ENCODE measurements around the gene MTMR6. TPM values are rescaled to one million over a fixed set of nuclear protein-coding genes. Genes with fewer than 3 reads are reported as not detected.

MTMR6 gene
- polyA plus RNA-seq, 1 donor from 2014 or later: 45.4 TPM

DNA sequence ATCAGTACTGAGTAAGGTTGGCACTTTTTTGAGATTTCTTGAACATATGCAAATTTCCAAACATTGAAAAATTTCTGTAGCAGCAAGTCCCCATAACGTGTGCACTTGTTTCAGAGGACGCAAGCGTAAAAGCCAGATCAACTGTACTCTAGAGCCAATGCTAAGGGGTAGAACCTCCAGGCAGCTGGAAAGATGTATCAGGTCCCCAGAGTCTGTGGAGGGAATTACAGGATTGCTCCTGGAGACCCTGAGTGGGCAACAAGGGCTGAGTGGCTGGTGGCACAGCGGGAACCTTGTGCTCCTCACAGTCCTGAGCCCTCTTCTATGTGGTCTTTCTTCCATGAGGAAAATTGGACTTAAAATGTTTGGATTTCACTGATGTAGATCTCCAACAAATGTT is 61.3 kb downstream of the MTMR6 start:
- Histone ChIP-seq H4K20me1 (ENCODE audit: insufficient read depth) (no peaks in the 10 kb centered on the region), H3K4me2 (ENCODE audit: low read length) (no peak overlapping the region), H3K27me3 (ENCODE audit: insufficient read depth, low read depth, low read length) (no peaks in the 10 kb centered on the region), H3F3A (ENCODE audit: insufficient read depth, low read length, poor library complexity, severe bottlenecking) (no peaks in the 10 kb centered on the region), H3K9me2 (ENCODE audit: insufficient read depth, low read length) (no peaks in the 10 kb centered on the region), H3K9me3 (ENCODE audit: low read length) (no peaks in the 10 kb centered on the region), H3K4me3 (ENCODE audit: low read length) (no peak overlapping the region), H3K27ac (ENCODE audit: low read length) (no peak overlapping the region), H3K36me3 (ENCODE audit: insufficient read depth, low read length) (no peaks in the 10 kb centered on the region), H3K79me2 (replicated peaks; ENCODE audit: insufficient read depth, low read length) (no peaks in the 10 kb centered on the region), H2AFZ (ENCODE audit: low read depth, low read length) (no peak overlapping the region), H3K9ac (ENCODE audit: low read length) (no peak overlapping the region)
- TF ChIP-seq, protein P1, sequence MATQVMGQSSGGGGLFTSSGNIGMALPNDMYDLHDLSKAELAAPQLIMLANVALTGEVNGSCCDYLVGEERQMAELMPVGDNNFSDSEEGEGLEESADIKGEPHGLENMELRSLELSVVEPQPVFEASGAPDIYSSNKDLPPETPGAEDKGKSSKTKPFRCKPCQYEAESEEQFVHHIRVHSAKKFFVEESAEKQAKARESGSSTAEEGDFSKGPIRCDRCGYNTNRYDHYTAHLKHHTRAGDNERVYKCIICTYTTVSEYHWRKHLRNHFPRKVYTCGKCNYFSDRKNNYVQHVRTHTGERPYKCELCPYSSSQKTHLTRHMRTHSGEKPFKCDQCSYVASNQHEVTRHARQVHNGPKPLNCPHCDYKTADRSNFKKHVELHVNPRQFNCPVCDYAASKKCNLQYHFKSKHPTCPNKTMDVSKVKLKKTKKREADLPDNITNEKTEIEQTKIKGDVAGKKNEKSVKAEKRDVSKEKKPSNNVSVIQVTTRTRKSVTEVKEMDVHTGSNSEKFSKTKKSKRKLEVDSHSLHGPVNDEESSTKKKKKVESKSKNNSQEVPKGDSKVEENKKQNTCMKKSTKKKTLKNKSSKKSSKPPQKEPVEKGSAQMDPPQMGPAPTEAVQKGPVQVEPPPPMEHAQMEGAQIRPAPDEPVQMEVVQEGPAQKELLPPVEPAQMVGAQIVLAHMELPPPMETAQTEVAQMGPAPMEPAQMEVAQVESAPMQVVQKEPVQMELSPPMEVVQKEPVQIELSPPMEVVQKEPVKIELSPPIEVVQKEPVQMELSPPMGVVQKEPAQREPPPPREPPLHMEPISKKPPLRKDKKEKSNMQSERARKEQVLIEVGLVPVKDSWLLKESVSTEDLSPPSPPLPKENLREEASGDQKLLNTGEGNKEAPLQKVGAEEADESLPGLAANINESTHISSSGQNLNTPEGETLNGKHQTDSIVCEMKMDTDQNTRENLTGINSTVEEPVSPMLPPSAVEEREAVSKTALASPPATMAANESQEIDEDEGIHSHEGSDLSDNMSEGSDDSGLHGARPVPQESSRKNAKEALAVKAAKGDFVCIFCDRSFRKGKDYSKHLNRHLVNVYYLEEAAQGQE (IDR thresholded peaks at IDR 0.05; ENCODE audit: borderline replicate concordance): no peak
- TF ChIP-seq, protein P2, sequence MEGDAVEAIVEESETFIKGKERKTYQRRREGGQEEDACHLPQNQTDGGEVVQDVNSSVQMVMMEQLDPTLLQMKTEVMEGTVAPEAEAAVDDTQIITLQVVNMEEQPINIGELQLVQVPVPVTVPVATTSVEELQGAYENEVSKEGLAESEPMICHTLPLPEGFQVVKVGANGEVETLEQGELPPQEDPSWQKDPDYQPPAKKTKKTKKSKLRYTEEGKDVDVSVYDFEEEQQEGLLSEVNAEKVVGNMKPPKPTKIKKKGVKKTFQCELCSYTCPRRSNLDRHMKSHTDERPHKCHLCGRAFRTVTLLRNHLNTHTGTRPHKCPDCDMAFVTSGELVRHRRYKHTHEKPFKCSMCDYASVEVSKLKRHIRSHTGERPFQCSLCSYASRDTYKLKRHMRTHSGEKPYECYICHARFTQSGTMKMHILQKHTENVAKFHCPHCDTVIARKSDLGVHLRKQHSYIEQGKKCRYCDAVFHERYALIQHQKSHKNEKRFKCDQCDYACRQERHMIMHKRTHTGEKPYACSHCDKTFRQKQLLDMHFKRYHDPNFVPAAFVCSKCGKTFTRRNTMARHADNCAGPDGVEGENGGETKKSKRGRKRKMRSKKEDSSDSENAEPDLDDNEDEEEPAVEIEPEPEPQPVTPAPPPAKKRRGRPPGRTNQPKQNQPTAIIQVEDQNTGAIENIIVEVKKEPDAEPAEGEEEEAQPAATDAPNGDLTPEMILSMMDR (IDR thresholded peaks at IDR 0.05; ENCODE audit: poor library complexity, severe bottlenecking): no peak
- no peak for TF ChIP-seq SMC3 (conservative IDR thresholded peaks at IDR 0.05; ENCODE audit: poor library complexity)
- no peak for TF ChIP-seq RAD21 (conservative IDR thresholded peaks at IDR 0.05)
- no peak for TF ChIP-seq TAF1 (IDR thresholded peaks at IDR 0.05; ENCODE audit: low read depth)

DNA sequence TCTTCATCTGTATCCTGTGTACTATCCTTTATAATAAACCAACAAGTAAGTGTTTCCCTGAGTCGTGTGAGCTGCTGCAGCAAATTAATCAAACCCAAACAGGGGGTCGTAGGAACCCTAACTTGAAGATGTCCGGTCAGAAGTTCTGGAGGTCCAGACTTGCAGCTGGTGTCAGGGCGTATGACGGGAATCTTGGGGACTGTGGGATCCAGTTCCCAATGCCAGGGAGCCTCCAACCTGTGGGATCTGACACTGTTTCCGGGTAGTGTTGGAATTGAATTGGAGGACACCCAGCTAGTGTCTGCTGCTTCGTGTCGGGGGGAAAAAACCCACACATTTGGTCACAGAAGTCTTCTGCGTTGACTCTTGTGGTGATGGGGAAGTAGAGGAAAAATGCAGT is 63.1 kb downstream of the MTMR6 start:
- H3K36me3 ChIP-seq (ENCODE audit: insufficient read depth, low read length): no peaks in the 10 kb centered on the region
- no peak overlapping the region for H2AFZ ChIP-seq (ENCODE audit: low read depth, low read length)
- H3K9ac ChIP-seq (ENCODE audit: low read length): no peak overlapping the region
- H3K27me3 ChIP-seq (ENCODE audit: insufficient read depth, low read depth, low read length): no peaks in the 10 kb centered on the region
- no peak for TF ChIP-seq MXI1 (conservative IDR thresholded peaks at IDR 0.05; ENCODE audit: poor library complexity, severe bottlenecking)
- H3K9me3 ChIP-seq (ENCODE audit: low read length): no peaks in the 10 kb centered on the region
- H4K20me1 ChIP-seq (ENCODE audit: insufficient read depth): no peaks in the 10 kb centered on the region
- no peaks in the 10 kb centered on the region for H3K9me2 ChIP-seq (ENCODE audit: insufficient read depth, low read length)
- H3K4me3 ChIP-seq (ENCODE audit: low read length): no peak overlapping the region
- H3K27ac ChIP-seq (ENCODE audit: low read length): no peak overlapping the region
- H3K4me2 ChIP-seq (ENCODE audit: low read length): no peak overlapping the region
- no peaks in the 10 kb centered on the region for H3K79me2 ChIP-seq (replicated peaks; ENCODE audit: insufficient read depth, low read length)
- H3F3A ChIP-seq (ENCODE audit: insufficient read depth, low read length, poor library complexity, severe bottlenecking): no peaks in the 10 kb centered on the region

GRCh38 chr13:25222740-25223139 is 64.5 kb downstream of the MTMR6 start:
- Histone ChIP-seq H3K36me3 (ENCODE audit: insufficient read depth, low read length) (no peaks in the 10 kb centered on the region), H3K9me3 (ENCODE audit: low read length) (no peaks in the 10 kb centered on the region), H3F3A (ENCODE audit: insufficient read depth, low read length, poor library complexity, severe bottlenecking) (no peaks in the 10 kb centered on the region), H3K9me2 (ENCODE audit: insufficient read depth, low read length) (no peaks in the 10 kb centered on the region), H3K9ac (ENCODE audit: low read length) (no peak overlapping the region), H2AFZ (ENCODE audit: low read depth, low read length) (no peak overlapping the region), H3K27ac (ENCODE audit: low read length) (no peak overlapping the region), H3K4me2 (ENCODE audit: low read length) (no peak overlapping the region), H3K4me3 (ENCODE audit: low read length) (no peak overlapping the region), H3K79me2 (replicated peaks; ENCODE audit: insufficient read depth, low read length) (no peaks in the 10 kb centered on the region), H4K20me1 (ENCODE audit: insufficient read depth) (no peaks in the 10 kb centered on the region), H3K27me3 (ENCODE audit: insufficient read depth, low read depth, low read length) (no peaks in the 10 kb centered on the region)
- TF ChIP-seq SMC3 (conservative IDR thresholded peaks at IDR 0.05; ENCODE audit: poor library complexity) (no peak), TAF1 (IDR thresholded peaks at IDR 0.05; ENCODE audit: low read depth) (no peak), EZH2 (IDR thresholded peaks at IDR 0.05; ENCODE audit: borderline replicate concordance, insufficient read depth, low read length, poor library complexity, severe bottlenecking) (no peak), EP300 (conservative IDR thresholded peaks at IDR 0.05; ENCODE audit: poor library complexity, severe bottlenecking) (no peak), MXI1 (conservative IDR thresholded peaks at IDR 0.05; ENCODE audit: poor library complexity, severe bottlenecking) (no peak), POLR2AphosphoS5 (IDR thresholded peaks at IDR 0.05) (no peak), RAD21 (conservative IDR thresholded peaks at IDR 0.05) (no peak)
- TF ChIP-seq, protein P1 (IDR thresholded peaks at IDR 0.05; ENCODE audit: borderline replicate concordance): no peak
- TF ChIP-seq, protein P2 (IDR thresholded peaks at IDR 0.05; ENCODE audit: poor library complexity, severe bottlenecking): no peak
